NCI-H446 treated with DMSO at 0.1 percent for 48 hours (cell line): ENCODE data around the gene AP5Z1.

ENCODE experiments used
- DNase-seq: peaks from one replicate; lab custom pipeline; 2025; lab: John Stamatoyannopoulos, UW

AP5Z1 gene

GRCh38 chr7:4840079-4840501, 64.7 kb downstream of the AP5Z1 start:
- no peak for DNase-seq
